NB4 (cell line): ENCODE measurements around the gene P4HB.
A peak's percentile ranks its signal among the peaks of the same experiment; 100 is the strongest.

Source experiments
- DNase-seq: peaks from one replicate; pipeline ENCODE4 v3.0.0; 2010; ENCODE audit warnings: low read depth
- H3K4me3 ChIP-seq: one replicate; pipeline ENCODE4 v1.5.1; 2011; ENCODE audit warnings: mild to moderate bottlenecking, low read depth, low read length, moderate library complexity
- CTCF ChIP-seq: IDR thresholded peaks from one replicate; pipeline ENCODE4 v1.5.1; 2012; ENCODE audit warnings: low read depth, low read length
- MAX ChIP-seq: IDR thresholded peaks from 2 replicates; pipeline ENCODE4 v1.6.1; 2011; ENCODE audit warnings: low read depth, low read length
- MYC ChIP-seq: IDR thresholded peaks from 2 replicates; pipeline ENCODE4 v1.6.1; 2011; ENCODE audit warnings: low read depth, low read length
- POLR2A ChIP-seq: IDR thresholded peaks from 2 replicates; pipeline ENCODE4 v1.6.1; 2011; ENCODE audit warnings: mild to moderate bottlenecking; ENCODE audit not compliant: insufficient read length; ENCODE audit errors: extremely low read depth

The P4HB gene

GRCh38 chr17:81854974-81855774, 5.2 kb downstream of the P4HB start:
- TF ChIP-seq CTCF: no peak
- TF ChIP-seq POLR2A: no peak
- no peak for TF ChIP-seq MAX
- TF ChIP-seq MYC: no peak
- DNase-seq: no peak
- H3K4me3 ChIP-seq: peak overlapping the region; percentile 11

GRCh38 chr17:81852237-81852636, 8.1 kb downstream of the P4HB start:
- no peak for TF ChIP-seq MYC
- no peak for TF ChIP-seq MAX
- TF ChIP-seq POLR2A: no peak
- TF ChIP-seq CTCF: no peak
- H3K4me3 ChIP-seq: no peak overlapping the region
- DNase-seq: no peak

- no peak overlapping the region for H3K4me3 ChIP-seq
- no peak for TF ChIP-seq MAX
- TF ChIP-seq MYC: no peak
- TF ChIP-seq CTCF: no peak
- no peak for TF ChIP-seq POLR2A
Measured at GRCh38 chr17:81851423-81851822, 8.9 kb downstream of the P4HB start.

GRCh38 chr17:81849457-81849856, 10.9 kb downstream of the P4HB start:
- H3K4me3 ChIP-seq: no peak overlapping the region
- no peak for TF ChIP-seq MAX
- TF ChIP-seq MYC: no peak
- no peak for TF ChIP-seq POLR2A
- no peak for TF ChIP-seq CTCF
- DNase-seq: no peak

More at GRCh38 chr17:81851423-81851822, 8.9 kb downstream of the P4HB start:
- DNase-seq: no peak

GRCh38 chr17:81846743-81847689, 13.3 kb downstream of the P4HB start:
- DNase-seq: no peak
- no peak overlapping the region for H3K4me3 ChIP-seq
- TF ChIP-seq MYC (no peak), POLR2A (no peak), CTCF (no peak), MAX (no peak)
